ENCODE measurements around the gene ZNF124.
"Not testable (repeated sequence)": the region's sequence is repeated elsewhere in the genome, so short reads cannot be mapped to it uniquely, and the experiment has no call there.

The ZNF124 gene

DNA sequence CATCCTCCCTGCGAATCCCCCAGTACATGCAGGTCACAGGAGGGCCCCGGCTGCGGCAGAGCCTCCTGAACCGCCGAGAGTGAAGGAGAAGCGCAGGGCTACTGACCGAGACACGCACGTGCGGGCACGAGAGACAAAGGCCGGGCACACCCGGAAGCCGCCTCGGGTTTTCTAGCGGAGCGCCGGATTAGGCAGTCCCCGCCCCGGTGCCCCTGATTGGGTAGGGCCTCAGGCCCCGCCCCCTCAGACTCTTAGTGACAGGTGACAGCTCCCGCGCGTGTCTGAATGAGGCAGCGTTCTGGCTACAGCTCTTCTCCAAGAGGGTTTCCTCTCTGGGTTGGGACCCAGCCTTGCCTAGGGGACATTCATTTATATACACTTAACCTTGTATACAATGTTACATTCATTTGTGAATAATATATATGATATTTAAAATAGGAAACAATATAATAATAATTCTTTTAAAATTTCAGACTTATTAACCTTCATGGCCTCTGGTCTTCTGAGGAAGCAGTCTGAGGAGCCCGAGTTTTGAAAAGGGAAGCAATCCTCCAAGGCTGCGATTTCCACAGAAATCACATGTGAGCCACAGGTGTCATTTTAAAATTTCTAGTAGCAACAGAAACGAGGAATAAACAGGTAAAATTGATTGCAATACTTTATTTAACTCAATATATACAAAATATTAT is at the start of gene ZNF124:
Gene ZNF124, minus strand, starts transcription at position 146 of the 689 bp plus-strand sequence. Its CDS starts 143 bp downstream, at position 3.
- in situ Hi-C loops (cut with HindIII; ENCODE audit: low sequenced_read_pairs); H3K4me3 ChIP-seq (ENCODE audit: low read depth, low read length); DNase-seq (ENCODE audit: low read depth): not testable (repeated sequence)

DNA sequence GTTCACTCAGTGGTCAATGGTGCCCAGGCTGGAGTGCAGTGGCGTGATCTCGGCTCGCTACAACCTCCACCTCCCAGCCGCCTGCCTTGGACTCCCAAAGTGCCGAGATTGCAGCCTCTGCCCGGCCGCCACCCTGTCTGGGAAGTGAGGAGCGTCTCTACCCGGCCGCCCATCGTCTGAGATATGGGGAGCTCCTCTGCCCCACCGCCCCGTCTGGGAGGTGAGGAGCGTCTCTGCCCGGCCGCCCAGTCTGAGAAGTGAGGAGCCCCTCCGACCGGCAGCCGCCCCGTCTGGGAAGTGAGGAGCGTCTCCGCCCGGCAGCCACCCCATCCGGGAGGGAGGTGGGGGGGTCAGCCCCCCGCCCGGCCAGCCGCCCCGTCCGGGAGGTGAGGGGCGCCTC is 48.5 kb upstream of the ZNF124 start:
- H3K4me3 ChIP-seq (ENCODE audit: low read depth, low read length); in situ Hi-C loops (cut with HindIII; ENCODE audit: low sequenced_read_pairs); DNase-seq (ENCODE audit: low read depth): not testable (repeated sequence)

DNA sequence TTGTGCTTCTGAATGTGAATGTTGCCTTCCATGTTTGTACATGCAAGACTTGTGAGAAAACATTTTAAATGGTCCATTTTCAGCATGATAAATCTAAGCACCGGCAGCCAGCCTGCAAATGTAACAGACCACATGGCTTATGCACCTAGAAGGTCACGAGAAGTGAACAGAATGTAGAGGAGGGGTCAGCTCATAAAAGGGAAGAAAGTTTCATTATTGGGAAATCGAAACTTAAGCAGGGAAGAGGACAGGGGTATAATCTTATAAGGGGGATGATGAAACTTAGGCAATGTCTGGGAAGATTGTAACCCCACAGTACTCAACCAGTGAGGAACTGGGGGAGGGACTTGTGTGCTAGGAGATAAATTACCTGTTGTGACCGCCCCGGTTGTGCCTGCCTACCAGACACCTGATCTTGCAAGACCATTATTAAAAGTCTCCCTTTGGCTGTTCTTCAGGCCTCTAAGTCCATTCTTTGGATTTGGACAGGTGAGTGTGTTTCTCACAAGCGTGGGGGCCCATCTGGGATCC is 46.4 kb upstream of the ZNF124 start:
- DNase-seq (ENCODE audit: low read depth), result no peak
- TF ChIP-seq, protein P1, sequence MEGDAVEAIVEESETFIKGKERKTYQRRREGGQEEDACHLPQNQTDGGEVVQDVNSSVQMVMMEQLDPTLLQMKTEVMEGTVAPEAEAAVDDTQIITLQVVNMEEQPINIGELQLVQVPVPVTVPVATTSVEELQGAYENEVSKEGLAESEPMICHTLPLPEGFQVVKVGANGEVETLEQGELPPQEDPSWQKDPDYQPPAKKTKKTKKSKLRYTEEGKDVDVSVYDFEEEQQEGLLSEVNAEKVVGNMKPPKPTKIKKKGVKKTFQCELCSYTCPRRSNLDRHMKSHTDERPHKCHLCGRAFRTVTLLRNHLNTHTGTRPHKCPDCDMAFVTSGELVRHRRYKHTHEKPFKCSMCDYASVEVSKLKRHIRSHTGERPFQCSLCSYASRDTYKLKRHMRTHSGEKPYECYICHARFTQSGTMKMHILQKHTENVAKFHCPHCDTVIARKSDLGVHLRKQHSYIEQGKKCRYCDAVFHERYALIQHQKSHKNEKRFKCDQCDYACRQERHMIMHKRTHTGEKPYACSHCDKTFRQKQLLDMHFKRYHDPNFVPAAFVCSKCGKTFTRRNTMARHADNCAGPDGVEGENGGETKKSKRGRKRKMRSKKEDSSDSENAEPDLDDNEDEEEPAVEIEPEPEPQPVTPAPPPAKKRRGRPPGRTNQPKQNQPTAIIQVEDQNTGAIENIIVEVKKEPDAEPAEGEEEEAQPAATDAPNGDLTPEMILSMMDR (IDR thresholded peaks at IDR 0.05; ENCODE audit: low read depth, low read length, missing control alignments), result no peak
- in situ Hi-C loops (cut with HindIII; ENCODE audit: low sequenced_read_pairs), result no loop called here
- no peak overlapping the region for H3K4me3 ChIP-seq (ENCODE audit: low read depth, low read length)

DNA sequence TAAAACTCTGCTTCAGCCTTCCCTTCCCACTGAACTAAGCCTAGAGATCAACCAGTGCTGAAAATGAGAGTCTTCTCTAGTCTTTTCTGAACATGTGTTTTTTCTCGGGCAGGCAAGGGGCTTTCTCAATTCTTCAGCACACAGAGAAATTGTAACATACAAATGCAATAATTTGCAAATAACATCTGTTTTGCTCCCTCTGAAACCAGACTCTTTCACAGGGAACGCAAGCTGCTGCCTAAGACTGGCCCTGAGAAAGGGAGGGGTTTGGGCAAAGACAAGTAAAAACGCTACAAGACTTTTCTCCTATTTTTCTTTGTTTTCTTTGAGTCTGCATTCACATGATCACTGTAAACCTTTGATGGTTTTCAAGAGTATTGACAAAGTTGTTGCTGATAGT is 44.4 kb upstream of the ZNF124 start:
- no peak for DNase-seq (ENCODE audit: low read depth)
- TF ChIP-seq, protein P1 (IDR thresholded peaks at IDR 0.05; ENCODE audit: low read depth, low read length, missing control alignments), result no peak
- H3K4me3 ChIP-seq (ENCODE audit: low read depth, low read length), result no peak overlapping the region
- in situ Hi-C loops (cut with HindIII; ENCODE audit: low sequenced_read_pairs), result no loop called here

DNA sequence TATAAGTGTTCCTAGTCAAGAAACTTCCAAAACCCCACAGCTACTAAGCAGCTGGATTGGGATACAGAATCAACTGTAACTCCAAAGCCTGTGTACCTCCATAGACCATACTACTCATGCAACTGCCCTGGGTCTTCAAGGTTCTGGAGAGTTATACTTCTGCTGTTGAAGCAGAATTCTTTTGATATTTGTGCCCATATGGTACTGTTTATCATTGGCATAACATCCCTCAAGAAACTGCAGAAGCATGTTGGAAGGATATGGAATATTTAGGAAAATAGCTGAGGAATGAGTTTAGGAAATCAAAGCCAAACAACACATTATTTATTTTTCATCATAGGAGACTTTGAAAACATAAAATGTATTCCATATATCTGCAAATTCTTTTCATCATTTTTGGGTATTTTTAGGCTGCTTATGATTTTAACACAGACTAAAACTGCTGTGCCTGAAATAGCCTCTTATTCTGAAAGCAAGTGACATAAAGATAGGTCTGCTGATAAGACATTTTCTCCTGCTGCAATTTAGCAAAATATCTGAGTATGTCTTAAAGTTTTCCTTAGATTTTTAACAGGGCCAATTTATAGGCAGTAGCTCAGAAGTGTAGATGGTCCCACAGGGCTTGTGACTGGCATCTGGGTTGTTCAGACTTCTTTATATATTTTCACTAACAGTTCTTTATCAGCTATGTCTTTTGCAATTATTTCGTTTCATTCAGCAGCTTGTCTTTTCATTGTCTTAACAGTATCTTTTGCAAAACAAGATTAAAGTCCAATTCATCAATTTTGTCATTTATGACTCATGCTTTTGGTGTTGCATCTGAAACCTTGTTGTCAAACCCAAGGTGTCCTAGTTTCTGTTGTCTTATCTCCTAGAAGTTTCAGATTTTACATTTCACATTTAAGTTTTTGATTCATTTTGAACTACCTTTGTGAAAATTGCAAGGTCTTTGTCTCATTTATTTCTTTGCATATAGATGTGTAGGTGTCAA is 41.1 kb upstream of the ZNF124 start:
- in situ Hi-C loops (cut with HindIII; ENCODE audit: low sequenced_read_pairs), result no loop called here
- TF ChIP-seq, protein P1 (IDR thresholded peaks at IDR 0.05; ENCODE audit: low read depth, low read length, missing control alignments), result no peak
- DNase-seq (ENCODE audit: low read depth), result no peak
- no peak overlapping the region for H3K4me3 ChIP-seq (ENCODE audit: low read depth, low read length)

DNA sequence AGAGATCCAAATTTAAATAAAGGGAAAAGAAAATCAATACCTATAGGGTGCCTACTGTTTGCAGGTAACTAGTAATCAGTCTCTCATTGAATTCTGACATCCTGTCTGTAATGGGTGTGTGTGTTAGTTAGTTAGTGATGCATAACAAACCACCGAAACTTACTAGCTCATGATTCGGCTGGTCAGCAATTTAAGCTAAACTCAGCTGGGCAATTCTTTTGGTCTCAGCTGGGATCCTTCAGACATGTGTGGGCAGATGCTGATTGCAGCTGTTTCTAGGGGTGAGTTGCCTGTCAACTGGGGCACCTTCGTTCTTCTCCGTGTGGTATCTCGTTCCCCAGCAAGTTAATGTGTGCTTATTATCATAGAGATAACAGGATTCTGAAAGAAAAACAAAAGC is 40.2 kb upstream of the ZNF124 start:
- H3K4me3 ChIP-seq (ENCODE audit: low read depth, low read length), result no peak overlapping the region
- no peak for DNase-seq (ENCODE audit: low read depth)
- TF ChIP-seq, protein P1 (IDR thresholded peaks at IDR 0.05; ENCODE audit: low read depth, low read length, missing control alignments), result no peak
- in situ Hi-C loops (cut with HindIII; ENCODE audit: low sequenced_read_pairs), result no loop called here

DNA sequence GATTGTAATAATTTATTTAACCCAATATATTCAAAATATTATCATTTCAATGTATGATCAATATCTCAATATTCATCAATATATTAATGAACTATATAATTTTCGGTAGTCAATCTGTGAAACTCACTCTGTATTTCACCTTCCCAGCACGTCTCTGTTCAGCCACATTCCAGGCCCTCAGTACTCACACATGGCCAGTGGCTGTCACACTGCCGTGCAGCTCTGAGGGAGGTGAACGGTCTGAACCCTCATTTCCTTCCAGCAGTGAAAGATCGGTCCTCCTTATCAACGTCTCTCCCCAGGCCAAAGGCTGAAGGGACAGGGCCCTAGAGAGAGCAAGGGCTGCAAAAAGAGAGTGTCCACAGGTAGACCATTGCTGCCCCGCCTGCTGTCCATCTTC is 39.5 kb upstream of the ZNF124 start:
- TF ChIP-seq, protein P1 (IDR thresholded peaks at IDR 0.05; ENCODE audit: low read depth, low read length, missing control alignments), result no peak

More for the DNA sequence above, 39.5 kb upstream of the ZNF124 start:
- H3K4me3 ChIP-seq (ENCODE audit: low read depth, low read length), result no peak overlapping the region
- in situ Hi-C loops (cut with HindIII; ENCODE audit: low sequenced_read_pairs), result no loop called here
- DNase-seq (ENCODE audit: low read depth), result no peak
